HuH-7.5 (cell line): ENCODE measurements around the gene GSC2.
"Not testable (repeated sequence)": the region's sequence is repeated elsewhere in the genome, so short reads cannot be mapped to it uniquely, and the experiment has no call there.

ENCODE experiments used
- DNase-seq: peaks from one replicate; pipeline ENCODE4 v3.0.0; 2011; ENCODE audit warnings: low spot score

Gene GSC2

DNA sequence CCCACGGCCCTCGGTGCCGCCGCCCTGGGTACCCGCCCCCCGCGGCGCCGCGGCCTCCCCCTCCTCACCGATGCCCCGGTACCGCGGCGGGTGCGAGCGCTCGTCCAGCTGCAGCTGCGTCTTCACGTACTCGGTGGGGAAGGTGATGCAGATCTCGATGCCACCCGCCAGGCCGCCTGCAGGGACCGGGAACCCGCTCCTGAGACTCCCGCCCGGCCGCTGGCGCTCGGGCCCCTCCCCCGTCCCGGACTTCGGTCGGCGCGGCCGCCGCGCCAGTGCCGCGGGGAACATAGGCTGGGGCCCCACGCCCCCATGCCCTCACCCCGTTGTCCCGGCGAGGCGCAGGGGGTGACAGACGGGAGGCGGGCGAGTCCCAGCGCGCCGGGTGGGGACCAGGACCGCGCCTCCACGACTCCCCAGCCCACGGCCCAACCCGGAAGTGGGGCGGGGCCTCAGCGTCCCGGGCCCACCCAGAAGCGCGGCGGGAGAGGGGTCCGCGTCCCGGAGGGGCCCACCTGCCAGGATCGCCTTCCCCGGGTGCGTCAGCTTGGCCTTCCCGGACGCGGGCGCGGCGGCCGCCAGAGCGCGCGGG, 28.1 kb upstream of the GSC2 start:
- DNase-seq, result peak; percentile 48

DNA sequence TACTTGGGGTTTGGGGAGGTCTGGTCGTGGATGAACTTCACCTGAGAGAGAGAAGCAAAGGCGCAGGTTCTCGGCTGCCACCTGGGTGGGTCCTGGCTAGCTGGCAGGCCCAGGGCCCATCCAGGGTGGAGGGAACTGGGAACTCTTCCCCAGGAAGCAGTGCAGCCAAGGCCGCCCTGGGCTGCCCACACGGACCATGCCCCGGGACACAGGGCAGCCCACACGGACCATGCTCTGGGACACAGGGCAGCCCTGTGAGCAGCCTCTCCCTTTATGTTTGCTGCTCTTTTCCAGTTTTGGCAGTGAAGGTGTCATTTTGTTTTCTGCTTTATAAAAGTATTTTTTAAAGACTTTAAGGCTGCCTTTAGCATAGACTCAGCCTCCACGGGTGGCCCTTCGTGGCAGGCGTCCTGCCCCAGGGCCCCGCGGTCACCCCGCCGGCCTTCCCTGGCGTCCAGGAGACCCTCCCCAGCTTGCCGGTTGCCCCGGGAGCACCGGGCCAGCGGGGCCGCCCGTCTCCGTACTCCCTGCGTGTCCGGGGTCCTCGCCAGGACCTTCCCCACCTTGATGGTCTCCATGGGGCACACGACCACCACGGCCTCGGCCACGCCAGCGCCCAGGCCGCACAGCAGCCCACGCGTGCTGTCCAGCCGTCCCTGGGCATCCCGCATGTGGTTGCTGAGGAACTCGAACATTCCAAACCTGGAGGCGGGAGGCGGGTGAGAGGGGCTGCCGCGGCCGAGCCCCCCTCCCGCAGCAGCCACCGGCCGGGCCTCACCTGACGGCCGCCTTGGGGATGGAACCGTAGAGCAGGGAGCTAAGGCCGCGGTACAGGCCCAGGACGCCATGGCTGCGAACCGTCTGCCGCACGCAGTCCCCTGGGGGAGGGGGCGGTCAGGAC, 27.3 kb upstream of the GSC2 start:
- no peak for DNase-seq

DNA sequence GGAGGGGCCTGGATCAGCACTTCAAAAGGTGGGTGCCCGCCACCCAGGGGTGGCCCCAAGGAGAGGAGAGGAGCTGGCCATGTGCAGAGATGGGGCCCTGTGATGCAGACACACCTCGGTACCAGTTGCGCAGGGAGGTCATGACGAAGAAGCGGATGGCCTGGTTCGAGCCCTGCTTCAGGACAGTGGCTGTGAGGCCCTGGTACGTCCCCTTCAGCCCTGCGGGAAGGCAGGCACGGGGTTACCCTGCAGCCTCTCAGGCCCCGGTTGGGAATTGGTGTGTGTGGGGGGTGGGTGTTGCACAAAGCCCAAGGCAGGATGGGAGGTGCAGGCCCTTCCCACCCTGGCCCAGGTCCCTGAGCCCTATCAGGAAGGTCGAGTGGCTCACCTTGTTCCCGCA, 26.6 kb upstream of the GSC2 start:
- no peak for DNase-seq

DNA sequence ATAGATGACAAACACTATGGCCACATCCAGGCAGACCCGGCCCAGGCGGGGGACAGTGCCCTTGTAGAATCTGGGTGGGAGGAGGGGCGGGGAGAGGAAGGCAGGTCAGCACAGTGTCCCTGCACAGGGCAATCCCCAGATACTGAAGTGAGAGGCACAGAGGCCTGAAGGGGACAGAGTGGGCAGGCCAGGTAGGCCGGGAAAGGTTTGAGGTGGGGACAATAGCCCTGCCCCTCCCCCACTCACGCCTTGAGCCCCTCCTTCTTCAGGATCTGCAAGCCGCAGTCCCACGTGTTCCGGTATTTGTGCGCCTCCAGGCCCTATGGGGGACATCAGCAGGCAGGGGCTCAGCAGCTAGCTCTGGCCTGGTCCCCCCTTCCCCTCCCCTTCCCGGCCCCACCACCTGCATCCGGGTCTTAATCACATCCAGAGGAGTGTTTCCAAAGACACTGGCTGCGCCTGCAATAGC, 26.1 kb upstream of the GSC2 start:
- DNase-seq, result no peak

DNA sequence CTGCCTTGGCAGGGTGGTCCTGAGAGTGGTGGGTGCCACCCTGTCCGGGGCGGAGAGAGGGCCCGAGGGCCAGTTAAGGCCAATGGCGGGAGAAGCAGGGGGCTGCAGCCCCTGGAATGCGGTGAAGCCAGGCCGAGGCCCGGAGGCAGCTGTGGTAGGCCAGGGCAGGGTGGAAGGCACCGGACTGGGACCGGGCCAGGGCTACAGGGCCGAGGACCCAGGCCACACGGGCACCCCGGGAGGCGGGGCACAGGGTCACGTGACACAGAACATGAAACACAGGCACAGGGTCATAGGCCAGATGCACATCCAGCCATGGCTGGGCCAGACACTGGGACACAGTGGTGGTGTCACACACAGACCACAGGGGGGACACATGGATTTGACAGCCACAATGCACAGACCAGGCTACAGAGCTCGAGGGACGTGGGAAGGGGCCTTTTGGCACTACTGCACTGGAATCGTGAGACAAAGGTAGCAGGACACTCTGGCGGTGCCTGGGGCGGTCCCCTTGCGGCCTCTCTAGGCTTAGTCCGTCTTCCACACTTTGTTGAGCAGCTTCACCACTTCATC, 25.6 kb upstream of the GSC2 start:
- DNase-seq, result no peak

DNA sequence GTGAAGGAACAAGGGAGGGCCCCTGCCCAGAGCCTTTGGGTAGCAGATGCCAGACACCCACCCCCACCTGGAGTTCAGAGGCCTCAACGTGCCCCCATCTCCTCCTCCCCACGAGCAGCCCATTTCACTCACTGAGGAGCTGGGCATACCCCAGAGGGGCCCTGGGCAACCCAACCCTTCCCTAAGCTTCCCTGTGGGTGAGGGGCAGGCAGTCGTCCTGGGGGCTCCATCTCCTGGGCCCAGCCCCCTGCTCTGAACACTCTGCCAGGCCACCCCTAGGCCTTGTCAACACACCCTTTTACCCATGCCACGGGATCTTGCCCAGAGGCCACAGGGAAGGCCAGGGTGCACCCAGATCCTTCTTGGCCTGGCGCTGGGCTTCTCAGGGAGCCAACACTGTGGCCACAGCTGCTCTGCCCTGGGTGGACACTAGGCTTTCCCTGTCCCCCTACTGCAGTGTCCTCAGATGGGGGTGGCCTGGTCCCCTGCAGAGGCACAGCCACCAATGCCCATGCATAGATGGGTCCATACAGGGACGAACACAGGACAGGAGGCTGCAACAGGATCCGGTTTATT, 25.0 kb upstream of the GSC2 start:
- DNase-seq, result no peak

DNA sequence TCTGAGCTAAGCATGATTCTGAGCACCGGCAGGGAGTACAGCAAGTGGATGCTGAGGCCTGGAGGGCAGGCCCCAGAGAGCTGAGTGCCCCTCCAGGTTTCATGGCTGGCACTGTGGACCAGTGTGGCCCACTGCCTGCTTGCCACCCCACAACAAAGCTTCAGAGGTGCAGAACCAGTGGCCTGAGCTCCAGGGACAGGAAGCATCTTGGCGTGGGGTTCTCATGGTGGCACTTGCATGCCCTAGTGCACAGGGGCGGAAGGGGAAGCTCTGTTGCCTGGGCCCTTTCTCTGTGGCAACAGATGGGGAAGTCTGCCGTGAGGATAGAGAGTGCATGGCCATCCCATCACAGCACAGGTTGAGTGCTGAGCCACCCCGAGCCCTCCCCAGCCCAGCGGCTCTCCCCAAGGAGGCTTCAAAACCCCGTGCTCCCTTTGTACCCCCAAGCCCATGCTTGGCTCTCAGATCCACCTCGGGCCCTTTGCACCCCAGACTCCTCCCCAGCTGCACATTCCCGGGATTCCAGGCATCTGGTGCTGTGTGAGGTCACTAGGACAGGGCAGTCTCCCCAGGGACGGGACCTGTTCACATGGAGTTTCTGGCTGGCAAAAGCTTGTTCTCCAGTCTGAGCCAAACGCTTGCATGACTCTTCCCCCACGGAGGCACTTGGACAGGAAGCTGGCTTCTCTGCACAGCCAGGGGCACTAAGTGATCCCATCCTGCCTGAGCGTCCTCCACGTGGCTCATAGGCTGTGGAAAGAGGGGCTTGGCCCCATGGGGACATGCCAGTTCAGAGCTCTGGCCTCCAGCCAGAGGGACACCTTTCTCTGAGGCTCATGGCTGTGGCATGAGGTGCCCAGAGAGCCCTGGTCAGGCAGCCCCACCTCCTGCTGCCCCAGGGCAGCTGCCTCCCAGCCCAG, 24.3 kb upstream of the GSC2 start:
- DNase-seq, result no peak

DNA sequence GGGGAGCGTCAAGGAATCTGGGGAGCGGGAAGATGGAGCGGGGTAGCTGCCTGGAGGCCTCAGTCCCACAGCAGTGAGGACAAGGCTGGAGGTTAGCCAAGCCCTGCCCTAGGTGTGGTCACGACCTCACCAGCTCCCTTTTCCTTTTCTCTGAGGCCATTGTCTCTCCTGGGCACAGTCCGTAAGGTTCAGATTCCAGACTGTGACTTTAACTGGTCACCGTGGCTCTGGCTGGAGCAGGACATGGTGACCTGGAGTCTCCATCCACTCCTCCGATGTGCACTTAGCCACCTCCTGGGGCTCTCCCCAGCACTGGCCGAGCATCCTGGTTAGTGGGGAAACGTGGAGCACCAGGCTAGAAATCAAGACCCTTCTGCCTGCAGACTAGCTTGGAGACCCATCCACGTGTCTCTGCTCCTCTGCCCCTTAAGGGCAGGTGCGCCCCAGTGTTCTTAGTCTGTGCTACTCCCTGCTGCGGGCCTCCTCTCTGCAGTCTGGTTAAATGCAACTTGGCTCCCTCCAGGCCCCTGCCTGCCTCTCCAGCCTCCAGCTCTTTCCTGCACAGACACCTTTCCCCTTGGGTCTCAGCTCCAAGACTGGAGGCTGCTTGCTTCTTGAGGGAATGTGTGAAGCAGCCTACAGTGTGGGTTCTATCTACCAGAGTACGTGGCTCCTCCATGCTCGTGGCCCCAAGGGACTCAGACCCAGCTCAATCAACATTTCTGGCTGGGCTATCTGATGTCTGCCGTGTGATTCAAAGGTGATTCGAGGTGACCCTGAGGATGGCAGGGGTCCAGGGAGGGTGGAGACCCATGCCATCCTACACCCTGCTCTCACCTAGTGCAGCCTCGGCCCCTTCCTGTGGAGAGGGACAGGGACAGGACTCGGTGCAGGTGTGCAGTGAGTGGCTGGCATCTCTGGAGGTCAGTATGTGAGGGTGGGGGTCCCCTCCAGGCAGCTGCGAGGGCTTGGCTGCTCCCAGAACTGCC, 23.2 kb upstream of the GSC2 start:
- no peak for DNase-seq

DNA sequence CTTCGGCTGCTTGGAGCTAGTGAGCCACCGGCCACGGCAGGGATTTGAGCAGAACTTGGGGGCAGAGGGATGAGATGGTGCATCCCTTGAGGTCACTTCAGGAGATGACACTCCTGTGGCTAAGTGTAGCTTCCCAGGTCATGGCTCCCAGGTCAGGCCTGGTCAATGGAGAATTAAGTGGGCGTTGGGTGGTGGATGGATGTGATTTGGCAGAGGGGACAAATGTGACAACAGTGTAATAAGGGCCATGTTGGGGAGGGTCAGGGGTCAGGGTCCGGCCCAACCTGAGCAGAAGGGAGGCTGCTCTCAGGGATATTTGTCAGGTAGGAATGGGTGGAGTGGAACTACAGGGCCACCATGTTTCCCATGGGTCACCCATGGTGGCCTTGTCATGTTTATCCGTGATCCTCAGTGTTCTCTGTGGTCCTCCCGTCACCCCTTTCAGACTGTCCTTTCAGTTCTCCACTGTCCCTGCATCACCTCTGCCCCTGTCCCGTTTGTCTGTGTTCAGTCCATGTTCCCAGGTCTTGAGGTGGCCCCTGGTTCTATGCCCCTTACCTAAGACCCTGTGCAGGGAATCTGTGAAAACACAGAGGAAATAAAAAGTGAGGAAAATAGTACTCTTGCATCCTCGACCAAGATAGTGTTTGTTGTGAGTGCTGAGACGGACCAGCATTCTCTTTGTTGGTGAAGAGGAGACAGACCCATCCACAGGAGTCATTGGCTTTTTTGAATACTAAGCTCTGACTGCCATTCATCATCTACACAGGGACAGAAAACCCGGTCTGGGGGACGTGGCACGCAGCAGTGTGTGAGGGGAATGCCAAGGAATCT, 22.3 kb upstream of the GSC2 start:
- no peak for DNase-seq

DNA sequence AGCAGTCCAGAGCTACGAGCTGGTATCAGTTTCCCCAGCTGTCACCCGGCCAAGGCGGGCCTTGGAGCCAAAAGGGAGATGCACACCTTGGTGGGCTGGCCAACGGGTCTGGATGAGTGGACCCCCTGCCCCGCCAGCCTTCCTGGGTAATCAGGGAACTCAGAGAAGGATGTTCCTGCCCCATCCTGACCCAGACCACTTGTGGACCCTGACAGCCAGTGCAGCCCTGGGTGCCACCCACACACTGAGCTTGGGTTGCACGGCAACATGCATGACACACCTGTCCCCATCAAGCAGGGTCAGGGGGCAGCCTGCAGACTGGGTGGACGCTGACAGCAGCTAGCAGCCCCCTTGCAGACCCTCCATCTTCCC, 19.8 kb upstream of the GSC2 start:
- no peak for DNase-seq

DNA sequence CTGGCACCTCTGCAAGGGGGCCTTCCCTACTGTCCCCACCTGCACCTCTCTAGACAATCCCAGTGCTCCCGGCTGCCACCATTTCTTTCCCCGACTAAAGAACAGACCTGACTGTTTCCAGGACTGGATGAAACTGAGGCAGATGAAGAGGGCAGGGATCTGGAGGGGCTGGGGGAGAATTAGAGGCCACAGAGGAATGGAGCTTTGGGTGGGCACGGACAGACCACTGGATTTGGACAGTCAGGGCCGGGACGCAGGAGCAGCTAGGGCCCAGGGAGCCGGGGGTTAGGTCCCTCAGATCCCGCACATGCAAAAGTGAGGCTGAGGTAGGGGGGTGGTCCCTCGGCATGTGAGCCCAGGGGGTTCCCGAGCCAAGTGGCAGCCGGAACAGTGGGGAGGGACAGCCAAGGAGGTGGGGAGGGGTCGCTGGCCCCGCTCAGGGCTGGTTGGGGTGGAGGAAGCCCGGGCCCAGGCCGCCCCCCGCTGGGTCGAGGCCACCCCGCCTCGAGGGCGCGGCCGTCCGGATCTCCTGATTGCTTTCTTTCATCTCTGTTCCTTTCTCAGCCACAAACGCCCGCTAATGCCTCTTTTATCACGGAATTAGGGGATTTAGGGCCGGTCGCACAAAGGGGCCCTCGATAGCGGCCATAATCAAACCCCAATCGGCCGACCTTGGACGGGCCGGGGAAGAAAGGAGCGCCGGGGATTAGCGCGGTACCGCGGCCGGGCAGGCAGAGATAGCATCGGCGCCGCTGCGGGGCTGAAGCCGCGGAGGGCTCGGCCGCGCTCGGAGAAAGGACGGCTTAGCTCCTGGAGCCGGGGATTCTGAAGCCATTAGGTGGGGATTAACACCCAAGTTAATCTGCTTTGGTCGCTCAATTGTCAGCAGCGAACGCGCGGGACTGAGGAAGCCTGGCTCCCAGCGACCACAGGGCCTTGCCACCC, 19.2 kb upstream of the GSC2 start:
- no peak for DNase-seq

DNA sequence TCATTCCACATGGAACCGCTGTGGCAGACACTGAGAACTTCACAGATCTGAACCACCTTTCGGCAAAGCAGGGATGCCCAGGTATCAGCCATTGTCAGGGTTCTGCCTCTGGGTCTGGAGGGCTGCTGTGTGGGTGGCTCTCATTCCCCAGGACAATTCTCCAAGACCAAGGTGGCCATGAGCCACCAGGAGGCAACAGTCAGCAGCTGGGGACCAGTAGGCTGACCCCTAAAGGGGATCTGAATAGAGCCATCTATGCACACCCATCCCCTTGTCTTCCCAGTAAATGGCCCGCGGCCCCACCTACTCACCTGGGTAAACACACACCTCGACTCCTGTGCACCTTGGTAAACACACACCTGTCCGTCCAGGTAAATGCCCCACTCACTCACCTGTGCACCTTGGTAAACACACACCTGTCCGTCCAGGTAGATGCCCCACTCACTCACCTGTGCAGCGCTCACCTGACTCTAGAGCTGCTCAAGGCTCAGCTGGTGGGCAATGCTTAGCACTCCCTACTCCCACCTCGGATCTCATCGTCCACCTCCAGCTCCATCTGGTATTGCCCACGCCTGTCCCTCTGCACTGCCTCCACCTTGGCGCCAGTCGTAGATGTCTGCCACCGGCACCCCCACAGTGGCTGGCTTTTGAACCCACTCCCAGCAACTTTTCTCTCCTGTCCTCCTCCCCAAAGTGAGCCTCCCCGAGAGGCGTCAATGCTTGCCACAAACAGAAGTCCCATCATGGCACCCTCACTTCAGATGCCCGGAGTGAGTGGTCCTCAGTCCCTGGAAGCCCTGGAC, 18.2 kb upstream of the GSC2 start:
- no peak for DNase-seq

DNA sequence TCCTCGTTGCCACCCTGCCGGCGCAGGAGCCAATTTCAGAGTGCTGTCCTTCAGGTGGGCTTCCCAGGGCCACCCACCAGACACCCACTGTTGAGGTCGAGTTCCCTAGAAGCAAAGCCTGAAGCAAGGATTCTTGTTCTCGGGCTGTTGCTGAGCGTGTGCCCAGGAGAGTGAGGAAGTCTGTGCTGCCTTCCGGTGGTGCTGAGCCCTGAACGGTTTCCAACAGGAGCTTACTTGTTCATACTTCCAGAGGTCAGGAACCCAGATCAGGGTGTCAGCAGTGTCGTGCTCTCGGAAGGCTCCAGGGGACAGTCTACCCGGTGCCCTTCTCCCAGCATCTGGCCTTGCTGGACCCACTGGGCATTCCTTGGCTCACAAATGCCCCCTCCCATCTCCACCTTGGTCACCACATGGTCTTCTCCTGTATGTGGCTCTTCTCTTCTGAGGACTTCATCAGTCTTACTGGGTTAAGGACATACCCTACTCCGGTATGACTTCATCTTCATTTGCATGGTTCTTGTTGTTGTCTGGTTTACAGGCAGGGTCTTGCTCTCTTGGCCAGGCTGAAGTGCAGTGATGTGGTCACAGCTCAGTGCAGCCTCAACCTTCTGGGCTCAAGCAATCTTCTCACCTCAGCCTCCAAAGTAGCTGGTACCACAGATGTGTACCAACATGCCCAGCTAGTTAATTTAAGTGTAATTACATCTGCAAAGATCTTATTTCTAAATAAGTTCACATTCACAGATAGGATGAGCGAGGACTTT, 17.2 kb upstream of the GSC2 start:
- no peak for DNase-seq

DNA sequence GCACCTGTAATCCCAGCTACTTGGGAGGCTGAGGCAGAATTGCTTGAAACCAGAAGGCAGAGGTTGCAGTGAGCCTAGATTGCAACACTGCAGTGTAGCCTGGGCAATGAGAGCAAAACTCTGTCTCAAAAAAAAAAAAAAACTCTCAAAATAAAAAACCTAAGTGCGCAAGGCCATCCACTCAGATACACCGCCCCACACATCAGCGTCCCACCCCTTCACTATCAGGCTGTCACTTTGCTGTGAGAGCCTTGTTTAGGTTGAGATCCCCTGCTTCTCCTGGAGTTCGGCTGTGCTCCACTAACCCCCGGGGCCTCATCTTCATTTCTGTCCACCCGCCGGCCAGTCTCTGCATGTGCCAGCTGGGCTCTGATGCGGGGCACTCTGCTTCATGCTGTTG, 16.3 kb upstream of the GSC2 start:
- DNase-seq, result no peak

DNA sequence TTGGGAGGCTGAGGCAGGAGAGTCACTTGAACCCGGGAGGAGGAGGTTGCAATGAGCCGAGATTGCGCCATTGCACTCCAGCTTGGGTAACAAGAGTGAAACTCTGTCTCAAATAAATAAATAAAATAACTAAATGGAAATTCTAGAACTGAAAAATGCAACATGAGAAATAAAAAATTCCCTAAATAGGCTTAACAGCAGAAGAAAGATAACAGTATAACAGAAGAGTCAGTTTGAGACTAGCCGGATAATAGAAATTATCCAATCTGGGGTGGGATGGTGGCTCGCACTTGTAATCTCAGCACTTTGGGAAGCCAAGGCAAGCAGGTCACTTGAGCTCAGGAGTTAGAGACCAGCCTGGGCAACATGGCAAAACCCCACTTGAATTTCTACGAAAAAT, 14.3 kb upstream of the GSC2 start:
- DNase-seq, result no peak

DNA sequence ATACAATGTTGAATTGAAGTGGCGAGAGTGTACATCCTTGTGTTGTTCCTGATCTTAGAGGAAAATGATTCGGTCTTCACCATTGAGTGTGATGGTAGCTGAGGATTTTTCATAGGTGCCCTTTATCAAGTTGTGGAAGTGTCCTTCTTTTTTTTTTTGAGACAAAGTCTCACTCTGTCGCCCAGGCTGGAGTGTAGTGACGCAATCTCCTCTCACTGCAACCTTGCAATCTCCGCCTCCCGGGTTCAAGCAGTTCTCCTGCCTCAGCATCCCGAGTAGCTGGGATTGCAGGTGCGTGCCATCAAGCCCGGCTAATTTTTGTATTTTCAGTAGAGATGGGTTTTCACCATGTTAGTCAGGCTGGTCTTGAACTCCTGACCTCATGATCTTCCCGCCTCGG, 8.6 kb upstream of the GSC2 start:
- DNase-seq, result not testable (repeated sequence)

DNA sequence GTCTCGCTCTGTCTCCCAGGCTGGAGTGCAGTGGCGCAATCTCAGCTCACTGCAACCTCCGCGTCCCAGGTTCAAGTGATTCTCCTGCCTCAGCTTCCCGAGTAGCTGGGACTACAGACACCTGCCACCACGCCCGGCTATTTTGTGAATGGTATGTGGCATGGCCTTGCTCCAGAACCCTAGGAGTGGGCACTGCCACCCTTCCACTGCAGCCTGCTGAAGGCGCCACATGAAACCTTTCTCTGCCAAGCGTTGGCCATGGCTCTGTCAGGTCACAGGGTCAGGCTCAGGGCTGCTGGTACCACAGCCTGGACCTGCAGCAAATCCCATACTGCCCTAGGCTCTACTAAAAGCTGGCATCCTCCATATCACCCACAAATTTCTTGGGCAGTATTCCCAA, 6.0 kb upstream of the GSC2 start:
- not testable (repeated sequence) for DNase-seq
